Choroid plexus epithelial cell (primary cell): ENCODE data around the gene EPM2A.

Source experiments
- DNase-seq: peaks from one replicate; pipeline ENCODE4 v3.0.0-alpha.2; 2010; ENCODE audit warnings: low read depth
- H3K4me3 ChIP-seq: 2 replicates; pipeline ENCODE4 v1.5.1; 2011; ENCODE audit warnings: low read depth, mild to moderate bottlenecking, control low read depth, low read length, moderate library complexity
- TF ChIP-seq, protein P1 (sequence below): conservative IDR thresholded peaks from 2 replicates; pipeline ENCODE4 v1.5.1; 2011; ENCODE audit warnings: low read depth, mild to moderate bottlenecking, control low read depth, inconsistent platforms, low read length, moderate library complexity

Gene EPM2A

GRCh38 chr6:145633981-145634627, 101.2 kb downstream of the EPM2A start:
- peak; percentile 89 for DNase-seq
- no peak overlapping the region for H3K4me3 ChIP-seq
- TF ChIP-seq, protein P1, sequence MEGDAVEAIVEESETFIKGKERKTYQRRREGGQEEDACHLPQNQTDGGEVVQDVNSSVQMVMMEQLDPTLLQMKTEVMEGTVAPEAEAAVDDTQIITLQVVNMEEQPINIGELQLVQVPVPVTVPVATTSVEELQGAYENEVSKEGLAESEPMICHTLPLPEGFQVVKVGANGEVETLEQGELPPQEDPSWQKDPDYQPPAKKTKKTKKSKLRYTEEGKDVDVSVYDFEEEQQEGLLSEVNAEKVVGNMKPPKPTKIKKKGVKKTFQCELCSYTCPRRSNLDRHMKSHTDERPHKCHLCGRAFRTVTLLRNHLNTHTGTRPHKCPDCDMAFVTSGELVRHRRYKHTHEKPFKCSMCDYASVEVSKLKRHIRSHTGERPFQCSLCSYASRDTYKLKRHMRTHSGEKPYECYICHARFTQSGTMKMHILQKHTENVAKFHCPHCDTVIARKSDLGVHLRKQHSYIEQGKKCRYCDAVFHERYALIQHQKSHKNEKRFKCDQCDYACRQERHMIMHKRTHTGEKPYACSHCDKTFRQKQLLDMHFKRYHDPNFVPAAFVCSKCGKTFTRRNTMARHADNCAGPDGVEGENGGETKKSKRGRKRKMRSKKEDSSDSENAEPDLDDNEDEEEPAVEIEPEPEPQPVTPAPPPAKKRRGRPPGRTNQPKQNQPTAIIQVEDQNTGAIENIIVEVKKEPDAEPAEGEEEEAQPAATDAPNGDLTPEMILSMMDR, result peak; percentile 93

- TF ChIP-seq, protein P1, result no peak
- H3K4me3 ChIP-seq, result no peak overlapping the region
- DNase-seq, result no peak
Measured at GRCh38 chr6:145632971-145633370, 102.3 kb downstream of the EPM2A start.

DNA sequence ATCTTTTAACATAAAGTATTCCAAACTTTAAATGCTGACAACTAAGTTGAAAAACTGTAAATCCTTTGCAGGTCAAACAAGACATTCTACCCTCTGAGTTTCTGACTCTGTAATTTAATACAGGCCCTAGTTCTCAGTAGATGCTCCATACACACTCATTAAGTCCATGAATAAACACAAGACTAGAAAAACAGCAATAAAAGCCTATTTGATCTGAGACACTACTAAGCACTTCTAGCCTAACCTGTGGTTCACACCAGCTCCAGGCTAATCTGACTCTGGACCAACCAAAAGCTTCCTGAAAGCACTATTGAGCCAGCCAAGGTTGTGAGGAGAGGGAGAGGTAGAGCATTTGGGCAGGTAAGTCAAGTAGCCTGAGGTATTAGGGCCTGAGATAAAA, 103.9 kb downstream of the EPM2A start:
- DNase-seq, result no peak
- H3K4me3 ChIP-seq, result no peak overlapping the region
- TF ChIP-seq, protein P1, result no peak

DNA sequence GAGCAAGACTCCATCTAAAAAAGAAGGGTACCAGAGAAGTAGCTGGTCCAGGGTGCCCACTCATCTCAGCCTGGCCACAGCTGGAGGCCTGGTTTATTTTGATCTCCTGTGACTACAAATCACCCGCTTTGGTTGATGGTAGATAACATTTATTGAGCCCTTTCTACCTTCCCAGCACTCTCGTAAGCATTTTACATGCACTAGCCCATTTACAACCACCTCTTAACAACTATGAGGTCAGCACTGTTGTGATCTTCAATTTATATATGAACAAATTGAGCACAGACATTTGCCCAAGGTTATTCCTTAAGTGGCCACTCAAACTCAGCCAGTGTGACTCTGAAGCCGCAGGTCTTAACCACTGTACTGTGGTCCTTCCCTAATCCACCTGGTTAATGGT, 104.7 kb downstream of the EPM2A start:
- TF ChIP-seq, protein P1, result no peak
- no peak for DNase-seq

DNA sequence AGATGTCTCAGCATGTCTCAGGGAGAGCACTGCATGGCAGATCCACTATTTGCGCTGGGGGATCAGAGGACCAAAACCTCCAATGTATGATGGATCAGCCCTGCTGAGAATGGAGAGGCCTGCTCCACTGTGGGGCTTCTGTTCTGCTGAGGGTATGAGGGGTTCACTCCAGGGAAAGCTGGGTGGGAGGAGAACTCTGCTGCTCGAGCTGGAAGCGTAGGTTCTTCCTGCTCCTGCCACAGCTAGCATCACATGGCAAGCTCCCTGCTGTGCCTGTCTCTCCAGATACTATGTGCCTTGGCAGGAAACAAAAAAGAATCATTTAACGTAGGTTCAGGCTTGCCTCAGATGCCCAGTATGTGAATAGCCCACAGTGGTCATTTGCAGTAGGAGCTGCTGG, 105.8 kb downstream of the EPM2A start:
- TF ChIP-seq, protein P1, result no peak
- DNase-seq, result peak; percentile 53
- no peak overlapping the region for H3K4me3 ChIP-seq

More for the DNA sequence above, 104.7 kb downstream of the EPM2A start:
- no peak overlapping the region for H3K4me3 ChIP-seq

DNA sequence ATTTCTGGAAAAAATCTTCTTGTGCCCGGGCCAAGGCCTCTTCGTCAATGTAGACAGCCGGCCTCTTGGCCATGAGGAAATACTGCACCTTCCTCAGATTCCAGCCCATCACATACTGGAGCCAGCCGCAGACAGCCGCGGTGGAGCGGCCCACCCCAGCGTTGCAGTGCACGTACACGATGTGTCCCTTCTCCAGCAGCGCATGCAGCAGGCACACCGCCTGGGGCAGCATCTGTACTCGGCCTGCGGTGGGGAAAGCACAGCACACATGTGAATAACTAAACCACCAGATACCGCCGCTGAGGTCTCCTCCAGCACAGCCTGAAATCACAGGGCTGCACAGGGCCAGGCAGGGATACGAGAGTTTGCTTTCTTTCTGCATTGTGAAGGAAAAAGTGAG, 107.9 kb downstream of the EPM2A start:
- H3K4me3 ChIP-seq, result no peak overlapping the region
- TF ChIP-seq, protein P1, result no peak
- DNase-seq, result no peak

GRCh38 chr6:145626857-145627256, 108.5 kb downstream of the EPM2A start:
- TF ChIP-seq, protein P1, result no peak
- H3K4me3 ChIP-seq, result no peak overlapping the region
- peak; percentile 71 for DNase-seq
